ENCODE measurements around the gene RASEF.

RASEF gene

GRCh38 chr9:83020864-83021263 is 42.1 kb downstream of the RASEF start:
- no peaks in the 10 kb centered on the region for H3K36me3 ChIP-seq
- TF ChIP-seq CTCF (IDR thresholded peaks at IDR 0.05): no peak
- no peaks in the 10 kb centered on the region for H3K27me3 ChIP-seq
- DNase-seq: no peak
- H3K27ac ChIP-seq: no peak overlapping the region
- intact Hi-C loops (cut with DNase I; ENCODE audit: low total_unique reads): no loop called here
- no peaks in the 10 kb centered on the region for H3K9me3 ChIP-seq
- no peak overlapping the region for H3K4me3 ChIP-seq
- no peaks in the 10 kb centered on the region for H3K4me1 ChIP-seq

GRCh38 chr9:83020327-83020726 is 42.6 kb downstream of the RASEF start:
- no peaks in the 10 kb centered on the region for H3K27me3 ChIP-seq
- H3K36me3 ChIP-seq: no peaks in the 10 kb centered on the region
- no peaks in the 10 kb centered on the region for H3K9me3 ChIP-seq
- no peak for TF ChIP-seq CTCF (IDR thresholded peaks at IDR 0.05)
- intact Hi-C loops (cut with DNase I; ENCODE audit: low total_unique reads): no loop called here
- H3K4me3 ChIP-seq: no peak overlapping the region
- no peak overlapping the region for H3K27ac ChIP-seq
- H3K4me1 ChIP-seq: no peaks in the 10 kb centered on the region
- DNase-seq: no peak

GRCh38 chr9:83019246-83019645 is 43.7 kb downstream of the RASEF start:
- Histone ChIP-seq H3K27me3 (no peaks in the 10 kb centered on the region), H3K27ac (no peak overlapping the region), H3K4me3 (no peak overlapping the region), H3K4me1 (no peaks in the 10 kb centered on the region), H3K9me3 (no peaks in the 10 kb centered on the region), H3K36me3 (no peaks in the 10 kb centered on the region)
- intact Hi-C loops (cut with DNase I; ENCODE audit: low total_unique reads): no loop called here
- DNase-seq: no peak
- TF ChIP-seq CTCF (IDR thresholded peaks at IDR 0.05): no peak

GRCh38 chr9:83015897-83016296 is 47.0 kb downstream of the RASEF start:
- DNase-seq: no peak
- Histone ChIP-seq H3K4me1 (peaks cover 0 to 10% (median 0%) of the 10 kb centered on the region in 4 donors), H3K36me3 (no peaks in the 10 kb centered on the region), H3K4me3 (no peak overlapping the region), H3K9me3 (no peaks in the 10 kb centered on the region), H3K27ac (no peak overlapping the region), H3K27me3 (no peaks in the 10 kb centered on the region)
- intact Hi-C loops (cut with DNase I; ENCODE audit: low total_unique reads): no loop called here
- no peak for TF ChIP-seq CTCF (IDR thresholded peaks at IDR 0.05)

GRCh38 chr9:83013867-83014605 is 48.9 kb downstream of the RASEF start:
- intact Hi-C loops (cut with DNase I; ENCODE audit: low total_unique reads): no loop called here
- Histone ChIP-seq H3K4me3 (no peak overlapping the region), H3K27ac (no peak overlapping the region), H3K4me1 (peaks cover 0 to 10% (median 0%) of the 10 kb centered on the region in 4 donors), H3K9me3 (no peaks in the 10 kb centered on the region), H3K27me3 (no peaks in the 10 kb centered on the region), H3K36me3 (no peaks in the 10 kb centered on the region)
- TF ChIP-seq CTCF (IDR thresholded peaks at IDR 0.05): no peak
- no peak for DNase-seq

All from tibial artery (tissue), 4 donors.